ENCODE measurements around the gene SIRT7. TPM values are rescaled to one million over a fixed set of nuclear protein-coding genes. Genes with fewer than 3 reads are reported as not detected.

Gene SIRT7
- polyA plus RNA-seq, 1 of the 3 experiments (the other 2 are of a cell fraction): 32.6 TPM

DNA sequence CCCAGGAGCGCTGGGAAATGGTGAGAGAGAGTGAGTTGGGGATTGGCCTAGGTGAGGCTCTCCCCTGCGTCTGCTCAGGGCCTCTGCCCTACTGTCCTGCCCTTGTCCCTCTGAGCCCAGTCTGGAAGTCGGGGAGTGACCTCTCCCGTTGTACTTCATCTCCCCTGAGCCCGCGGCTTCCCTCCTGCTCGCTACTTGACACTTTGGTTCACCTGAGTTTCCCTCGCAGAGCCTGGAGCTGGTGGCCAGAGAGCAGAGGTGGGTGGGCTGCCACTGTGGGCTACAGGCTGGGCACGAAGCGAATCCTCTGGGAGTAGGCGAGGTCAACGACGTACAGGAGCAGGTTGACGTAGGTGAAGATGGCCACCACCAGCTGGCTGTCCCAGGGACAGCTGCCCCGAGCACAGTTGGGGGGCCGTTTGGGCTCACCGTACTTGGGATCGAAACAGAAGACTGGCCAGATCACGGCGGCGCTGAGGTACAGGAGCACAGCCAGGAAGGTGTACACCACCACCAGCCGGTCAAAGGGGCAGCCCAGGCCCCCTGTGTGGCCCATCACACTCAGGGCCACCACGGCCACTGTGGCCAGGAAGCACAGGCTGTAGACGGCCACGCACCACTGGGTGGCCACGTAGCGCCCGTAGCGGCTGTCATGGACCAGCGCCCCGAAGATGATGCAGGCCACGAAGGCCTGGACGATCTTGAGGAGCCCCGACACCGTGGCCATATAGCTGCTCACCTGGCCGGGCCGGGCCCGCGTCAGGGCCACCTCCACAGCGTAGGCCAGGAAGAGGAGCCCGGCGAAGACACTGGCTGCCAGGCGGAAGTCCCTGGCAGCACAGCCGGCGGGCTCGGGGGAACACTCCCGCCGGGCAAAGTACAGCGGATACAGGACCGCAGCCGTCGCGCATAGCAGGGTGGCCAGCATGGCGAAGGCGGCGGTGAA, 22.8 kb upstream of the SIRT7 start:
- Histone ChIP-seq H3F3A (replicated peaks; ENCODE audit: insufficient read depth) (no peaks in the 10 kb centered on the region), H3K27ac (ENCODE audit: low read depth in 2 of 2, low read length in 1 of 2) (no peak overlapping the region), H4K20me1 (ENCODE audit: insufficient read depth) (no peaks in the 10 kb centered on the region), H3K4me1 (ENCODE audit: control insufficient read depth in 1 of 2, insufficient read depth in 2 of 2, low read depth in 1 of 2, low read length in 1 of 2) (peaks cover 3 to 8% of the 10 kb centered on the region in 2 experiments; a peak in 2 of 4 replicates), H3K9ac (no peak overlapping the region), H3K79me2 (ENCODE audit: insufficient read depth) (peaks cover 13% of the 10 kb centered on the region), H3K9me3 (no peaks in the 10 kb centered on the region), H3K27me3 (ENCODE audit: insufficient read depth) (no peaks in the 10 kb centered on the region), H3K4me3 (ENCODE audit: low read depth in 2 of 2, low read length in 1 of 2) (no peak overlapping the region), H2AFZ (ENCODE audit: low read depth) (no peak overlapping the region), H3K9me2 (no peaks in the 10 kb centered on the region), H3K36me3 (replicated peaks in 1 of 2; ENCODE audit: control insufficient read depth in 1 of 2, insufficient read depth in 2 of 2, low read length in 1 of 2) (no peaks in the 10 kb centered on the region), H3K4me2 (no peak overlapping the region)
- CTCF ChIA-PET: interaction anchor here (0.6 to 17.7 kb wide), 7 partner anchors 8 to 213 kb away, joined by 3 to 216 read pairs (median 3); partner anchors contain the start of genes CENPX, LRRC45 and NOTUM
- POLR2A ChIA-PET: no interaction called here
- 89% methylated on average over 52 of the region's 56 CpGs for WGBS (ENCODE audit: low lambda C conversion rate)
- DNase-seq: no peak
- TF ChIP-seq CHD2 (IDR thresholded peaks at IDR 0.05; ENCODE audit: low read length, partially characterized antibody) (no peak), YY1 (IDR thresholded peaks at IDR 0.05; ENCODE audit: low read depth) (no peak), GABPA (IDR thresholded peaks at IDR 0.05; ENCODE audit: low read depth) (no peak), SIN3A (IDR thresholded peaks at IDR 0.05; ENCODE audit: borderline replicate concordance, low read depth, low read length) (no peak), EZH2phosphoT487 (IDR thresholded peaks at IDR 0.05; ENCODE audit: borderline replicate concordance, low read depth) (no peak), FOXM1 (IDR thresholded peaks at IDR 0.05; ENCODE audit: low read depth) (no peak), TEAD4 (IDR thresholded peaks at IDR 0.05; ENCODE audit: borderline replicate concordance, insufficient read depth) (no peak), FOSL2 (IDR thresholded peaks at IDR 0.05; ENCODE audit: borderline replicate concordance, low read depth) (no peak), JUND (IDR thresholded peaks at IDR 0.05) (no peak)
- TF ChIP-seq, protein P1, sequence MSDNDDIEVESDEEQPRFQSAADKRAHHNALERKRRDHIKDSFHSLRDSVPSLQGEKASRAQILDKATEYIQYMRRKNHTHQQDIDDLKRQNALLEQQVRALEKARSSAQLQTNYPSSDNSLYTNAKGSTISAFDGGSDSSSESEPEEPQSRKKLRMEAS (IDR thresholded peaks at IDR 0.05; ENCODE audit: low read depth): no peak

DNA sequence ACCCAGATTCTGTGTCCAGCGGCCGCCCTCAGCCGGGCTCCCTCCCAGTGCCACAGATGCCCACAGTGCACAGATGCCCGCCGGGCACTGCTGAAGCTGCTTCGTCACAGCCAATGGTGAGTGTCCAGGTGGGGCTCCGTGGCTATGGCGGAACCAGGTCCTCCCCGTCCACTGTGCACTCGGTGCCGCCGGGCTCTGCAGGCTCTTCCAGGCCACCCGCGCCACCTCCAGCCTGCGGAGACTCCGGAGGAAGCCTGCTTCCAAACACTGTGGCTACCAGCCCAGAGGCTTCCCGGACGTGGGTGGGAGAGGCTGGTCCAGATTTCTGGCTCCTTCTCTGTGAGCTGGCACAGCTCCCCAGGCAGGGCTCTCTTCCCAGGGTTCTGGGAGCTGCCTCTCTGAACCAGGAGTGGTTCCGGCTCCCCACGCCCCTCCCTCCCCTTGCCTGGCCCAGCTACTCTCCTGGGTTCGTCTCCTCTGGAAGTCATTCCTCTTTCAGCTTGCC, 22.0 kb upstream of the SIRT7 start:
- 80% methylated on average over 12 of the region's 21 CpGs for WGBS (ENCODE audit: low lambda C conversion rate)
- H2AFZ ChIP-seq (ENCODE audit: low read depth): no peak overlapping the region
- no peaks in the 10 kb centered on the region for H3K27me3 ChIP-seq (ENCODE audit: insufficient read depth)
- ChIA-PET POLR2A (no interaction called here), CTCF (interaction anchor here (1.1 to 17.7 kb wide), 6 partner anchors 9 to 214 kb away, joined by 3 to 216 read pairs (median 3); partner anchors contain the start of genes CENPX, LRRC45 and NOTUM)
- H3K4me1 ChIP-seq (ENCODE audit: control insufficient read depth in 1 of 2, insufficient read depth in 2 of 2, low read depth in 1 of 2, low read length in 1 of 2): peaks cover 6 to 17% of the 10 kb centered on the region in 2 experiments; a peak in 2 of 4 replicates
- H3K36me3 ChIP-seq (replicated peaks in 1 of 2; ENCODE audit: control insufficient read depth in 1 of 2, insufficient read depth in 2 of 2, low read length in 1 of 2): peaks cover 0 to 2% of the 10 kb centered on the region in 2 experiments
- no peaks in the 10 kb centered on the region for H4K20me1 ChIP-seq (ENCODE audit: insufficient read depth)
- H3F3A ChIP-seq (replicated peaks; ENCODE audit: insufficient read depth): peaks cover 3% of the 10 kb centered on the region
- TF ChIP-seq NRF1 (IDR thresholded peaks at IDR 0.05; ENCODE audit: low read depth, low read length) (no peak), TAF1 (IDR thresholded peaks at IDR 0.05; ENCODE audit: borderline replicate concordance, low read depth, low read length) (no peak), GATA2 (CRISPR knock-in tag; IDR thresholded peaks at IDR 0.05) (no peak), RAD21 (IDR thresholded peaks at IDR 0.05; ENCODE audit: low read length) (no peak), TEAD4 (IDR thresholded peaks at IDR 0.05; ENCODE audit: borderline replicate concordance, insufficient read depth) (no peak), RFX5 (IDR thresholded peaks at IDR 0.05; ENCODE audit: low read length) (no peak), YY1 (IDR thresholded peaks at IDR 0.05; ENCODE audit: low read depth) (no peak), EP300 (IDR thresholded peaks at IDR 0.05; ENCODE audit: borderline replicate concordance in 1 of 2, low read depth in 1 of 2, low read length in 1 of 2) (no peak), FOSL2 (IDR thresholded peaks at IDR 0.05; ENCODE audit: borderline replicate concordance, low read depth) (no peak), MEF2A (IDR thresholded peaks at IDR 0.05; ENCODE audit: borderline replicate concordance, low read depth) (no peak), RCOR1 (IDR thresholded peaks at IDR 0.05; ENCODE audit: low read length) (no peak), FOXM1 (IDR thresholded peaks at IDR 0.05; ENCODE audit: low read depth) (no peak), MXI1 (IDR thresholded peaks at IDR 0.05; ENCODE audit: low read depth, low read length) (no peak), CHD2 (IDR thresholded peaks at IDR 0.05; ENCODE audit: low read length, partially characterized antibody) (no peak), FOXJ3 (CRISPR knock-in tag; IDR thresholded peaks at IDR 0.05) (no peak), SIN3A (IDR thresholded peaks at IDR 0.05; ENCODE audit: borderline replicate concordance, low read depth, low read length) (no peak)
- TF ChIP-seq, protein P2, sequence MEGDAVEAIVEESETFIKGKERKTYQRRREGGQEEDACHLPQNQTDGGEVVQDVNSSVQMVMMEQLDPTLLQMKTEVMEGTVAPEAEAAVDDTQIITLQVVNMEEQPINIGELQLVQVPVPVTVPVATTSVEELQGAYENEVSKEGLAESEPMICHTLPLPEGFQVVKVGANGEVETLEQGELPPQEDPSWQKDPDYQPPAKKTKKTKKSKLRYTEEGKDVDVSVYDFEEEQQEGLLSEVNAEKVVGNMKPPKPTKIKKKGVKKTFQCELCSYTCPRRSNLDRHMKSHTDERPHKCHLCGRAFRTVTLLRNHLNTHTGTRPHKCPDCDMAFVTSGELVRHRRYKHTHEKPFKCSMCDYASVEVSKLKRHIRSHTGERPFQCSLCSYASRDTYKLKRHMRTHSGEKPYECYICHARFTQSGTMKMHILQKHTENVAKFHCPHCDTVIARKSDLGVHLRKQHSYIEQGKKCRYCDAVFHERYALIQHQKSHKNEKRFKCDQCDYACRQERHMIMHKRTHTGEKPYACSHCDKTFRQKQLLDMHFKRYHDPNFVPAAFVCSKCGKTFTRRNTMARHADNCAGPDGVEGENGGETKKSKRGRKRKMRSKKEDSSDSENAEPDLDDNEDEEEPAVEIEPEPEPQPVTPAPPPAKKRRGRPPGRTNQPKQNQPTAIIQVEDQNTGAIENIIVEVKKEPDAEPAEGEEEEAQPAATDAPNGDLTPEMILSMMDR (IDR thresholded peaks at IDR 0.05): no peak
- TF ChIP-seq, protein P3, sequence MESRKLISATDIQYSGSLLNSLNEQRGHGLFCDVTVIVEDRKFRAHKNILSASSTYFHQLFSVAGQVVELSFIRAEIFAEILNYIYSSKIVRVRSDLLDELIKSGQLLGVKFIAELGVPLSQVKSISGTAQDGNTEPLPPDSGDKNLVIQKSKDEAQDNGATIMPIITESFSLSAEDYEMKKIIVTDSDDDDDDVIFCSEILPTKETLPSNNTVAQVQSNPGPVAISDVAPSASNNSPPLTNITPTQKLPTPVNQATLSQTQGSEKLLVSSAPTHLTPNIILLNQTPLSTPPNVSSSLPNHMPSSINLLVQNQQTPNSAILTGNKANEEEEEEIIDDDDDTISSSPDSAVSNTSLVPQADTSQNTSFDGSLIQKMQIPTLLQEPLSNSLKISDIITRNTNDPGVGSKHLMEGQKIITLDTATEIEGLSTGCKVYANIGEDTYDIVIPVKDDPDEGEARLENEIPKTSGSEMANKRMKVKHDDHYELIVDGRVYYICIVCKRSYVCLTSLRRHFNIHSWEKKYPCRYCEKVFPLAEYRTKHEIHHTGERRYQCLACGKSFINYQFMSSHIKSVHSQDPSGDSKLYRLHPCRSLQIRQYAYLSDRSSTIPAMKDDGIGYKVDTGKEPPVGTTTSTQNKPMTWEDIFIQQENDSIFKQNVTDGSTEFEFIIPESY (IDR thresholded peaks at IDR 0.05; ENCODE audit: borderline replicate concordance, low read depth): no peak
- no peak overlapping the region for H3K4me3 ChIP-seq (ENCODE audit: low read depth in 2 of 2, low read length in 1 of 2)
- H3K9me2 ChIP-seq: no peaks in the 10 kb centered on the region
- H3K9ac ChIP-seq: no peak overlapping the region
- no peak for DNase-seq
- no peak overlapping the region for H3K4me2 ChIP-seq
- peaks cover 19% of the 10 kb centered on the region for H3K79me2 ChIP-seq (ENCODE audit: insufficient read depth)
- H3K9me3 ChIP-seq: no peaks in the 10 kb centered on the region
- no peak overlapping the region for H3K27ac ChIP-seq (ENCODE audit: low read depth in 2 of 2, low read length in 1 of 2)
